OCI-M2 (cell line): Measurements from ENCODE around the gene DLST.

Experiments
- DNase-seq: peaks from one replicate; lab custom pipeline; 2025; ENCODE audit not compliant: unreplicated experiment; lab: John Stamatoyannopoulos, UW

DLST gene

DNA sequence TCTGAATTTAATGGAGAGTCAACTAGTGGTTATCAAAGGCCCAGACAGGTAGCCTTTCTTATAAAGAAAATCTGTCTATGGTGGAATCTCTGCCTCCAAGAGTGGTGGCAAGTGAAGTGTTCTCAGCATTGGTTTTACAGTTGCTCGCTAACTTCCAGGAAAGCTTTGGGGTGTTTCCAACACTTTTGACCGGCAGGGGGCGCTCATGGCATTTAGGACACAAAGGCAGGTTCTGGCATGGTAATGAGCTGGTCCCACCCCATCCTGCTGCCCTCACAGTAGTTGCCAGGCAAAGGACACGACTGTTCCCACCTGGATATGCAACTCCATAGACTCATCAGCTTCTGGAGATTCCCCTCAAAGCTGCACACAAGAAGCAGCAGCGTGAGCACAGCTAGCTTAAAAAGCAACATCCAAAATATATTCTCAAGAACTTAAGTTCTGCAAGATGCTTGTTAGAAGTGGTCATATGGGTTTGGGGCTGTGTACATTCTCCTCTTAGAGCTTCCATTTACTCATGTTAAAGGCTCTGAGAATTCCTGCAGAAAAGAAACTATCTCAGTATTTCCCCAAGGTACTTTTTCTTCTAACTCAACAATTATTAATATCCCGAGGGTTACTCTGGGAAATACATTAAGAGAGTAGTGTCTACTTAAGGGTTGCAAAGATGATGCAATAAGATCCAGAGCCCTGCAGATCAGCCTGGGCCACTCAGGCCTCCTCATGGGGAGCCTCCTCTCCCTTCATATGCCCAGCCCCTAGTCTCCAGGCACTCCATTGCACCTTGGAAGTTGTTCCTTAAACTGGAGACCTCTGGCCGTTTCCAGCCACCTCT, 20.6 kb upstream of the DLST start:
- DNase-seq: peak; percentile 63

DNA sequence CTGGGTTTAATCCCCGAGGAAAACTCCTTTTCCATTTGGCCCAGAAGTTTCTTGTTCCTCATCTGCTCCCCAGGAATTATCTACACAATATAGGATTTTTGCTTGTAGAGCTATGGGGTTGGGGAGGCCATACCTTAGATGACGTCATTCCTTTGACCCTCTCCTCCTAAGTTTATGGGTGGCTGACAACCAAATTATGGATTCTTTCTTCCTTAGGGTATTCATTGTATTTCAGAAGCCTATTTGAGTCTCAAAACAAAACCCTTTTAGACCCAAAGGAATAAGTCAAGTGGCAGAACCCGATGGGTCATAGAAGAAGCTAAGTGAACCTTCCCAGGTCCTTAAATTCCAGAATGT, 20.0 kb upstream of the DLST start:
- DNase-seq: no peak

DNA sequence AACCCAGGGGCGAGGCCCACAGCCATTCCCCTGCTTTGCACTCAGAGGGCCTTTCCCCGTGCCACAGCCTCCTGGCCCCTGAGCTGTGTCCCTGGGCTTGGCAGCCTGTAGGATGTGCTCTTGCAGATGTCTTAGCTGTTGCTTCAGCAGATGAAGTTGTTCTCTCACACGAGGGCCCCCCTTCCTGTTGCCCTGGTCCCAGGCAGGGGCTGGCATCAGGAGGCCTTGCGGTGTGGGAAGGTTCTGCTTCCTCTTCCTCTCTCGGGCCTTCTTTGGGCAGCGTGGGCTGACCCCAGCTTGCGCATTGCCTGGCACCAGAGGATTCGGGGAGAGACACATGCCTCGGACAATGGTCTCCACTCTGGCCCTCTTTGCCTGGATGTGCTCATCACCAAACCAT, 18.4 kb upstream of the DLST start:
- DNase-seq: no peak

DNA sequence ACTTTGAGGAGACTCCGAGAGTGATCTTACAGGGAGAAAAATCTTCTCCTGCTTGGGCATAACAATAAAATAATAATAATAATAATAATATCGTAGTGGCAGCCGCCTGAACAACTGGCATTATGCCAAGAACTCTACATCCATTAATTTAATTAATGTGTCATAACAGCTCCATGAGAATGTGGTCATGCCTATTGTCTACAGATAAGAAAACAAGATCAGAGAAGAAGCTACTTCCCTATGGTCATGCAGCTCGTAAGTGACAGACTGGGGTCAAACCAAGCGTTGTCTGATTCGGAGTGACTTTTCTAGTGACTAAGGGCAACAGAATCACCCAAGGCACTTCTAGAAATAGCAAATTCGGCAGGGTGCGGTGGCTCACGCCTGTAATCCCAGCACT, 17.5 kb upstream of the DLST start:
- DNase-seq: no peak

DNA sequence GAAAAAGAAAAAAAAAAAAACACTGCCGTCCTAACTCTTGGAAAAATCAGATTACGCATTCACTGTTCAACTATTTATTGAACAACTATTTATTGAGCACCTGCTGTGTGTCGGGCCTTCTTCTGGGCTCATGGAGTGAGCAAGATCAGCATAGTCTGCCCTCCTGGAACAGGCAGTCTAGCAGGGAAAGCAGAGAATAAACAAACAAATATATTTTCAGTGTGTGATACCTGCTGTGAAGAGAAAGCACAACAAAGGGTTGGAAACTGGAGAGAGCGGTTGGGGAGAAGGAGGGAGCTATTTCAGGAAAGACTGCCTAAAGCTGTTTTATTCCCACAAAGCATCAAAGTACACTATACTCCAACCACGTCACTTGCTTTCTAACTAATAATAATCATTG, 16.6 kb upstream of the DLST start:
- DNase-seq: no peak

DNA sequence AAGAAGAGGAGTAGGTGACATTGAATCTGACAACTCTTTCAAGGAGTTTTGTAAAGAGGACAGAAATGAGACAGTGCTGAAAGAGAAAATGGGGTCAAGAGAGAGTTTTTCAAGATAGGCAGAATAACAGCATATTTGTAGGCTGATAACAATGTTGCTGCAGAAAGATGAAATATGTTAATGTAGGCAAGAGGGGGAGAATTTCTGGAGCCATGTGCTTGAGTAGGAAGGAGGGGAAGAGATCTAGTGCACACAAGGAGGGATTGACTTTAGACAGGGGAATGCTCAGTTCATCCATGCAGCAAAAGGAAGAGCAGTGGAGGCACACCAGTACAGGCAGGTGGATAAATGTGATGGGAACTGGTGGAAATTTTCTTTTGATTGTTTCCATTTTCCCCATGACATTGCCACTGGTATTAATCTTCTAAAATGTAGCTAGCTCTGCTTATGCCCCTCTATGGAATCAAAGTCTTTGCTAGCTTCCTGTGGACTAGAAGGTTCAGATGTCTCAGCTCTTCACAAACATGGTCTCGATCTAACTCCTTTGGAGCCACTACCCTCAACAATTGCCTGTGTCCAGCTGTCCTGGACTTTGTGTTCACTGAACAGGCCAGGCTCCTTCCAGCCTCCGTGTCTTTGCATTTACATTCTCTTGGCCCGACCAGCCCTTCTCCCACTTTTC, 14.9 kb upstream of the DLST start:
- no peak for DNase-seq

DNA sequence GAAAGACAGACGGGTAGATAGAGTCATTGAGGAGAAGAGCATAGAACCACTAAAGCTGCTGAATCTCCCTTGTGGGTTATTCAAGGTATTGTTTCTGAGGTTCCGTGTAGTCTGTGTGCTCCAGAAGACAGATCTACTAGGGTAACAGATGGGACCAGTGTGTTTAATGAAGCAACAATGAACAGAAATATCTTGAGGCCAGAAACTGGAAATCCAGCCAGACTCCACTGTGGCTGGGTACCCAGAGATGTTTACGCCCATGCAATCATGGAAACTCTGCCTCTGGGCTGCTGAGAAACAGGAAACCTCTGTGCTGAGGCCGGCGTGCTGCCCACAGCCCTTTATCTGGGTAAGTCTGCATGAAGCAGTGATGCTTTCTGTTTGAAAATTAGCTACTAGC, 14.0 kb upstream of the DLST start:
- no peak for DNase-seq

DNA sequence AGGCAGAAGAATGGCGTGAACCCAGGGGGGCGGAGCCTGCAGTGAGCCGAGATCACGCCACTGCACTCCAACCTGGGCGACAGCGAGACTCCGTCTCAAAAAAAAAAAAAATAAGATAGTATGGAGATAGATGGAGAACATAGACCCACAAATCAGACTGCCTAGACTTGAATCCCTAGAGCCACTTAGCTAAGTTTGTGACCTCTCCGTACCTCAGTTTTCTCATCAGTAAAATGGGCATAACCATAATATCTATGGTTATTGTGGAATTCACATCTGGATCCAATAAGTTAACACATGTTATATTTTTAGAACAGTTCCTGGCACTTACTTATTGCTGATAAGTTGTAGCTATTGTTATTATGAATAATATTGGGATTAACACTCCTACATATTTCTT, 13.0 kb upstream of the DLST start:
- no peak for DNase-seq

DNA sequence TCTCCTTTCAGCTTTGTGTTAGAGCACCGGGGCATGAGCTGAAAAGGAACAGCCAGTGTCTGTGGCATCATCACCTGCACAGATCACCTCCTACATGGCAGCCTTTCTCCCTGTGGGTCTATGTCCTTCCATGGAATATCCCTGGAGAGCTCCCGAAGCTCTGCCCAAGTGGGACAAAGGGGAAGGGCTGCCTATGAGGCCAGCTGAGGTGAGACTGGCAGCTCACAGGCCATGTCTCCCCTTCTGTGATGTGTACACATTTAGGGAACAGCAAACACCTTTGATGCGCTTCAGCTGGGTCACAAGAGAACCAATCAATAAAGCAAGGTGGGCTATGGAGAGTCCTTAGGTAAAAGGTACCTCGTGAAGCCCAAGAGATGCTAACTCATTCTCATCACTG, 9.9 kb upstream of the DLST start:
- DNase-seq: no peak

DNA sequence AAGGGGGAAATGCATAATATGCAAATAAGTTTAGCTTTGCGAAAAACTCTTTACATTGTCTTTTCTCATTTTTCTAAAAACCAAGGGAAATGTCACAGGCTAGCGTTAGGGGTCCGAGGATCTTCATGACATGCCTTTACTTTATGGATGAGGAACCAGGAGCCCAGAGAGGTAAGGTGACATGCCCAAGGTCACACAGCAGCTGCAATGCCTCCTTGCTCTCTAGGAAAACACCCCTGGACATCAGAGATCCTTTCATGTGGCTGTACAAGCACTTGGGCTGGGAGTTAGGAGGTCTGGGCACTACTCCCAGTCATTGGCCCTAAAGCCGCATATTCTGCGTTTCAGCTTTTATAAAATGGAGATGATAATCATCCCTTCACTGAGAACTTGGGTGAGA, 6.5 kb upstream of the DLST start:
- DNase-seq: no peak

DNA sequence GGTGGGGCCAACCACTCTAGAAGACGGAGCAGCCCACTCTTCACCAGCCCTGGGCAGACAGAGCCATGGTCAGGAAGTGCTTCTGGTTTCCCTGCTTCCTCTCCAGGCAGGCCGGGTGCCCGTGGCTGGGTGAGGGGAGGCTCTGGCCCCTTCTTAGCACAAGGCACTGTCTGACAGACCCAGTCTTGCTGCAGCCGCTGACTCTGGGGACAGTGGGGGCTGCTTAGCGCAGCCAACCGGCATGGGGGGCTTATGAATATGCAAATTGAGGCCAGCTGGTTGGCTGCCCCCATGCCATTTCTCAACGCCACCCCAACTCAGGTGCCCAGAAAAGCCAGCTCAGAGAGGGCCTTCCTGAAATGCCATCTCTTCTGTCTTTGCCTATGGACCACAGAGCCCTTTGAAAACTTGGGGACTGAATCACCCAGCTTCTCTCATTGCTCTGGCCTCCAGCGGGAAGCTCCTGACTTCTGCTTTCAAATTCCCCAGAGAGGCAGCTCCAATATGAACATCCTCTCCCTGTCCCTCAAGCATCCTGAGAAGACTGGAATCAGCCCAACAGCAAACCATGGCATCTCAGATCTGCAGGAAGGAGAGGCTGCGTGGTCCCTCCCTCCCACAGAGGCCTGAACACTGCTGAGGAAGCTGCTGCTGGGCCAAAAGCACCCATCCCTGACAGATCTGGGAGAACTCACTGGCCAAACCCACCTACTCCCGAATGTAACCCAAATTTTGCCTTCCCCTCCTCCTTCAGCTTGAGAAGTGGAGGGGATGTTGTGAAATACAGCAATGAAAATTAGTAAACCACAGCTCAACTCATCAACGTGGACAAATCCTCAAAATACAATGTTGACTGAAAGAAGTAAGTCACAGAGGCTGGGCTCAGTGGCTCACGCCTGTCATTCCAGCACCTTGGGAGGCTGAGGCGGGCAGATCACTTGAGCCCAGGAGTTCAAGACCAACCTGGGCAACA, 5.5 kb upstream of the DLST start, which contains the start of gene PROX2:
TSS of gene PROX2 (minus strand) at position 205 of the 973 bp plus-strand sequence. CDS start 12,311 bp downstream, outside the sequence.
- DNase-seq: no peak

DNA sequence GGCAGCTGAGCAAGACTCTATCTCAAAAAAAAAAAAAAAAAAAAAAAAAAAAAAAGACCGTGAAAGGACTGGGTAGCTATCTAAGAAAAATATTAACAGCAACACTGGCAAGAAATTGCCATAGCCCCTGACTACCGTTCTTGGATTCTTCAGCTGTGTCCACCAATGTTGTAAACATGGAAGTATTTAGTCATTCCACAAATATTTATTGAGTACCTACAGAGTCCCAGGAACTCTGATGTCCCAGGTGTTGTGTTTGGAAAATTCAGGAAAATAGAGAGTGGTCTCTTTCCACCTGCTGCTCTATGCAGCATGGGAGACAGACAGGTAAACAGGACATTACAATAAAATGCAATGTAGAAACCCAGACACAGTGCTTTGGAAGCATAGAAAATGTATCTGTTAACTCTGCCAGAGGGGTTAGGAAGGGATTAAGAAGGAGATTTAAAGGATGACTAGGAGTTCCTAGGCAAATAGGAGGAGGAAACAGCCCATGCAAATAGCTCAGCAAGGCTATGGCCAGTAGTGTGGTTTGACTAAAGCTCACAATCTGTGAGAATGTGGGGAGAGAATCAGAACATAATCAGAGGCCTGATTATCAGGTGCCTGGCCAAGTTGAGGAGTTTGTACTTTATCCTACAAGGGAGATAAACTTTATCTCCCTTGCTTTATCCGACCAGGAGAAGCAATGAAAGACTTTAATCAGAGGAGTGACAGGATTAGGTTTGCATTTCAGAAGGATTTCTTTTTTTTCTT, 2.1 kb upstream of the DLST start:
- no peak for DNase-seq

DNA sequence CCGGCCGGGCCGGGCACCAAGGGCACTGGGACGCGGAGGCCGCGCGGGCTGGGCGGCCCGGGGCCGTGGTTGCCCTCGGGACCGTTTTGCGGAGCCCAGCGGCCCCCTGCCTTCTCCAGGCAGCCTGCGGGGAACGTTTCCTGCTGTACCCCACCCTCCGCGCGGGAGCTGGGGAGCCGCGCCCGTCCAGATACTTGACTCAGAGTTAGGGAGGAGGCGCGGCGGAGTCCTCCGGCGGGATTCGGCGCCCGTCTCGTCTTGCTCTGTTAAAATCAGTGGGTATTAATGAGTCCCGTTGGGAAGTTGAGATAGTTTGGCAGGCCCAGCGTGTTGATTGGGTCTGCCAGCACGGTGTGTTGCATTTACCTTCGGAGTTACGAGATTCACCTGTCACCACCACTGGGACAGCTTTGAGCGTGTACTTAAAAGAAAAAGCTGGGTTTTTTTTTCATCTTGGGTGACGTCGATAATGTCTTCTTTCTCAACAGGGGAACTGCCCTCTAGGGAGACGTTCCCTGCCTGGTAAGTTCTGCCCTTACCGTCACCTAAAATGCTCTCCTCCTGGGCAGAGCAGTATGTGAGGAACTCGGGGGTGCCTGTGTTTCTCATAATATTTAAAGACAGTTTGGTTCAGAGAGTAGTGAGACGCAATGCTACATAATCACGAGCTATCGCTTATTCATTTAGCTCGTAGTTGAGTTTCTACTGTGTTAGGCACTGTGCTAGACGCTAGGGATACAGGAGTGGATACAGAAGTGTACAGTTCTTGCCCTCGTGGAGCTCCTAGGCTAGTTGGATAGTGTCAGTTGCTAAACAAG, 596 bp downstream of the DLST start:
- DNase-seq: no peak

DNA sequence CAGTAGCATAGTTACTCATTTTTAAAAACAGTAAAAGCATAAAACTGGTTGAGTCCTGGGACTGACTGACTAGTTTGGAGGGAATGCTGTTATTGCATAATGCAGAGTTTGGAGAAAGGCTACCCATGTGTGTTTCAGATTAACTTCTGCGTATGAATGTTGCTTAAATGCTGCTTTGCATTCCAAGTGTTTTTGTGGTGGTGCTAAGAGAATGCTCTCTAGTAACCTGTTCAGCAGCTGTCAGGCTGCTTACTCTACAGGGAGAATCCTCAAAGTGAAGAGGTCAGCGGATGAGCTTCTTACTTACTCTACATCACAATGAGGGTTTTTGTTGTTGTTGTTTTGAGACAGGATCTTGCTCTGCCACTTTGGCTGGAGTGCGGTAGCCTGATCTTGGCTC, 4.3 kb downstream of the DLST start:
- DNase-seq: no peak

DNA sequence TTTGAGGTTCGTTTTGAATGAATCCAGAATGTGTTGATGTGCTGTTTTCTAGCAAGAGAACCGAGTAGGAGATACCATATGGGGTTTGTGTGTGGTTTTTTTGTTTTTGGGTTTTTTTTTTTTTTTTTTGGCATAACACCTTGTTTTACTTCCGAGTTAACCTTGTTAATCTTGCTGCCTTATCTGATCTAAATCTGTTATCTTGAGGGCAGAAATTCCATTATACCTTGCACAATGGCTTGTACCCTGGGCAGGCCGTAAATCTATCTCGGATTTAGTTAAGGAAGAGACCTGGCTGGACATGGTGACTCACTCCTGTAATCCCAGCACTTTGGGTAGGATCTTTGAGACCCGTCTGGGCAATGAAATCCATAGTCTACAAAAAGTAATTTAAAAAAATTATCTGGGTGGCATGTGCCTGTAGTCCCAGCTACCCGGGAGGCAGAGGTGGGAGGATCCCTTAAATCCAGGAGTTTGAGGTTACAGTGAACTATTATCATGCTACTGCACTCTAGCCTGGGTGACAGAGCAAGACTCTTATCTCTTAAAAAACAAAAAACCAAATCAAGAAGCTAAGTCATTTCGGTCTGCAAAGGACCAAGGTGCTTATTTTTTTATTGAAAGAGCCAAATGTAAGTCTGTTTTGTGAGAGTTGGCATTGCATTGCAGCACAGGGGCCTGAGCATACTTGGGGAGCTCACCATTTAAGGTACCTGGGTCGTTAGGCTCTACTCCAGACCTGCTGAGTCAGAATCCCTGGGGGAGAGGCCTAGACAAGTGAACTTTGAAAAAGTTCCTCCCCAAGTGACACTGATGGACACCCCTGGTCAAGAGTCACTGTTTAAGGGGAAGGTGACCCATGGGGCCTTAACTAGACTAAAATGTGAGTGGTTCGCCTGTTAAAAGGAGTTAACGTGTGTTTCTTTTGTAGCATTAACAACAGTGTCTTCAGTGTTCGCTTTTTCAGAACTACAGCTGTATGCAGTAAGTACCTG, 6.7 kb downstream of the DLST start:
- DNase-seq: peak; percentile 60

DNA sequence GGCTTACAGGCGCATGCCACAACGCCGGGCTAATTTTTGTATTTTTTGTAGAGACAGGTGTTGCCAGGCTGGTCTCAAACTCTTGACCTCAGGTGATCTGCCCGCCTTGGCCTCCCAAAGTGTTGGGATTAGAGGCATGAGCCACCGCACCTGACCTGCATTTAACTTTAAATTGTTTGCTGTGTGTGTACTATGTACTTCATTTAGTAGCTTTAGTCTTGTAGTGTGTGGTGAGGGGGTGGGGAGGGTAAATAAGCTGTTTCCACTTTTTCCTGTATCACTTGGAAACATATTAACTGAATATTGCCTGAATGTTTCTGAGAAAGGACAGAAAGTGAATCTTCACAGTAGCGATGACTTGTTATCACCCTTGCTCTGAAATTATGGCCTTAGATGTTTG, 8.5 kb downstream of the DLST start:
- no peak for DNase-seq

DNA sequence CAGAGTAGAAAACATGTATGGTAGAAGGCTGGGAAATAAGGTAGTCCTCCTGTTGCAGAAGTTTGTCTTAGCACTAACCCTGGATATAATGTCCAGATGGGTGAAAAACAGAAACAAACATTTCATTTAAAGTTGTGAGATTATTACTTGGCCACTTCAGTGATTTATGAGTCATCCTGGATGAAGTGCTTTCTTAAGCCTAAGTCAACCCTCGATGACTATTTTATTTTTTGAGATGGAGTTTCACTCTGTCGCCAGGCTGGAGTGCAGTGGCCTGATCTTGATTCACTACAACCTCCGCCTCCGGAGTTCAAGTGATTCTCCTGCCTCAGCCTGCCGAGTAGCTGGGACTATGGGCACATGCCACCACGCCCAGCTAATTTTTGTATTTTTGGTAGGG, 10.2 kb downstream of the DLST start:
- no peak for DNase-seq

DNA sequence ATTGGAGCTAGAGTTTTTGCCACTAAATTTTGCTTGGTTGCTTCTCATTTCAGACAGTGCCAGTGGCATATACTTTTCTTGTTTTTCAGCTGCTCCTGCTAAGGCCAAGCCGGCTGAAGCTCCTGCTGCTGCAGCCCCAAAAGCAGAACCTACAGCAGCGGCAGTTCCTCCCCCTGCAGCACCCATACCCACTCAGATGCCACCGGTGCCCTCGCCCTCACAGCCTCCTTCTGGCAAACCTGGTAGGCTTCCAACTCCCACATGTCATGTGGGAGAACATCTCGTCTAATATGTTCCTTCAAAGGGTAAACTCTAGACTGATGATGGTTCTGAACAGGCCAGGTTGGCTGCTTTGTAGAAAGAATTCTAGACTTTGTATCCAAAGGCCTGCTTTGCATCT, 11.0 kb downstream of the DLST start:
- DNase-seq: no peak

DNA sequence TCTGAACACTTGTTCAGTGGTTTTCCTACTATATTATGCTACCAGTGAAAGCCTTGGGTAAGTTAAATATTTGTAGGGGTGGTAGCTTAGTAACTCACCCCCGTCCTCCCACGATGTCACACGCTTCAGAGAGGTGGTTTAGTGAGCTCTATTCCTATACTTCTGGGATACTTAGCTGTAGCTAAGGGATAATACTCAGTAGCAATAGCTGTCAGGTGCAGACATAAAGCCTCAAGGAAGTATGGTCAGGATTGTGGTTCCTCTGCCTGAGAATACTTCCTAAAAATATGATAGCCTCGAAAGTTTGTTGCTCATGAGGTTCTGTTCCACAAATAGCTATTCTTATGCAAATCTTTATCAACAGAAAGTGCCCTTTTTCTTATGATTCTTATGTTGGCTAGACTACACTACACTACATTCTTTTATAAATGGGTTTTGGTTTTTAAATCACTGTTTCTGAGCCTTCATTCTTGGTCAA, 11.9 kb downstream of the DLST start:
- no peak for DNase-seq
